ENCODE results near the gene KRTAP10-3.

DNA sequence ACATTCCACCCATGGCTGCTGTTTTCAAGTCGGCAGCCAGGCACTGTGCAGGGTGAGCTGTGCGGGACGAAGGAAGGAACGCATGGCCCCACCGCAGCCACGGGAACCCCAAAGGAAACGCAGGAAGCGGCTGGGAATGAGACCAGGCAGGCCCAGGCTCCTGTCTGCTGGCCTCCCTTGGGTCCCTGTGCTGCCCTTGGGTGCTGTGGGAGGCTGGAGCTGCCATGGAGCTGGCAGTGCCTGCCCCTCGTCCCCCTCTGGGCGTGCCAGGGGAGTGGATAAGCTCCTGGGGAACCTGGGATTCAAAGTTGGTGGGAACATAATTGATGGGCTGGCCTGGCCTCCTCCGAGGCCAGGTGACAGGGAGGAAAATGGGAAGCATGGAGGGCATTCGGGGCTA is 9.7 kb upstream of the KRTAP10-3 start:
- no peak for TF ChIP-seq GATA2 (IDR thresholded peaks at IDR 0.05; ENCODE audit: low read depth, low read length)
- no peak for TF ChIP-seq GATA3 (IDR thresholded peaks at IDR 0.05; ENCODE audit: low read depth, low read length)
